A549 (cell line): ENCODE data around the gene TTLL13.

ENCODE experiments used
- ELK1 ChIP-seq: fragments of 150-350 bp; IDR thresholded peaks from 2 replicates; pipeline ENCODE4 v1.6.1; 2014; ENCODE audit warnings: low read depth, mild to moderate bottlenecking, low read length
- NR3C1 ChIP-seq: fragments of >200 bp; sonication (Bioruptor Twin); formaldehyde crosslinking; IDR thresholded peaks from 3 replicates; pipeline ENCODE4 v1.6.1; 2017
- TF ChIP-seq, protein P1 (sequence below): fragments of >200 bp; sonication (Bioruptor Twin); formaldehyde crosslinking; IDR thresholded peaks from 3 replicates; pipeline ENCODE4 v1.5.1; 2016

- TF ChIP-seq NR3C1, result no peak
- TF ChIP-seq, protein P1, sequence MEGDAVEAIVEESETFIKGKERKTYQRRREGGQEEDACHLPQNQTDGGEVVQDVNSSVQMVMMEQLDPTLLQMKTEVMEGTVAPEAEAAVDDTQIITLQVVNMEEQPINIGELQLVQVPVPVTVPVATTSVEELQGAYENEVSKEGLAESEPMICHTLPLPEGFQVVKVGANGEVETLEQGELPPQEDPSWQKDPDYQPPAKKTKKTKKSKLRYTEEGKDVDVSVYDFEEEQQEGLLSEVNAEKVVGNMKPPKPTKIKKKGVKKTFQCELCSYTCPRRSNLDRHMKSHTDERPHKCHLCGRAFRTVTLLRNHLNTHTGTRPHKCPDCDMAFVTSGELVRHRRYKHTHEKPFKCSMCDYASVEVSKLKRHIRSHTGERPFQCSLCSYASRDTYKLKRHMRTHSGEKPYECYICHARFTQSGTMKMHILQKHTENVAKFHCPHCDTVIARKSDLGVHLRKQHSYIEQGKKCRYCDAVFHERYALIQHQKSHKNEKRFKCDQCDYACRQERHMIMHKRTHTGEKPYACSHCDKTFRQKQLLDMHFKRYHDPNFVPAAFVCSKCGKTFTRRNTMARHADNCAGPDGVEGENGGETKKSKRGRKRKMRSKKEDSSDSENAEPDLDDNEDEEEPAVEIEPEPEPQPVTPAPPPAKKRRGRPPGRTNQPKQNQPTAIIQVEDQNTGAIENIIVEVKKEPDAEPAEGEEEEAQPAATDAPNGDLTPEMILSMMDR, result no peak
- TF ChIP-seq ELK1, result no peak
Measured at GRCh38 chr15:90231028-90232017, 18.0 kb upstream of the TTLL13 start.
